CD14-positive monocyte (primary cell): ENCODE results near the gene SCG5. TPM values are rescaled to one million over a fixed set of nuclear protein-coding genes. Genes with fewer than 3 reads are reported as not detected.

Source experiments
- DNase-seq, 3 donors: peaks; one replicate each; pipeline ENCODE4 v3.0.0-alpha.2; 2011 to 2022
- H2AFZ ChIP-seq: 2 replicates; pipeline ENCODE4 v1.6.0; 2012; ENCODE audit warnings: mild to moderate bottlenecking, low read depth, low read length, inconsistent platforms; ENCODE audit not compliant: insufficient read depth, poor library complexity, severe bottlenecking
- H3K27ac ChIP-seq, 2 donors: 1 replicate in 1 of 2; 2 replicates in 1 of 2; pipeline ENCODE4 v1.5.1; 2012 to 2013; ENCODE audit warnings: low read length in 2 of 2, control low read depth in 1 of 2, inconsistent platforms in 1 of 2, low read depth in 1 of 2, mild to moderate bottlenecking in 1 of 2
- H3K27me3 ChIP-seq, 2 donors: one replicate each; pipeline versions ENCODE4 v1.6.0 to v1.6.1; 2011 to 2013; ENCODE audit warnings: low read length in 2 of 2; ENCODE audit not compliant: control insufficient read depth in 2 of 2, insufficient read depth in 2 of 2
- H3K36me3 ChIP-seq, 2 donors: replicated peaks in 1 of 2; 1 replicate in 1 of 2; 2 replicates in 1 of 2; pipeline versions ENCODE4 v1.5.1 to v1.6.1; 2012 to 2013; ENCODE audit warnings: low read length in 2 of 2, control low read depth in 1 of 2, inconsistent platforms in 1 of 2, mild to moderate bottlenecking in 1 of 2; ENCODE audit not compliant: insufficient read depth in 2 of 2, control insufficient read depth in 1 of 2
- H3K4me1 ChIP-seq, 2 donors: 1 replicate in 1 of 2; 2 replicates in 1 of 2; pipeline versions ENCODE4 v1.5.1 to v1.6.1; 2012 to 2013; ENCODE audit warnings: low read length in 2 of 2, control low read depth in 1 of 2, inconsistent platforms in 1 of 2, mild to moderate bottlenecking in 1 of 2, moderate library complexity in 1 of 2; ENCODE audit not compliant: insufficient read depth in 2 of 2, control insufficient read depth in 1 of 2
- H3K4me2 ChIP-seq: replicated peaks from 2 replicates; pipeline ENCODE3; 2012; ENCODE audit warnings: low read length, moderate library complexity, mild to moderate bottlenecking; ENCODE audit not compliant: poor library complexity, severe bottlenecking; ENCODE audit errors: extremely low read depth
- H3K4me3 ChIP-seq, 3 experiments: fragments of 200-600 bp in 1 of 3; sonication (generic) in 1 of 3; replicated peaks in 1 of 3; 1 replicate in 2 of 3; 2 replicates in 1 of 3; pipeline ENCODE4 v1.5.1; 2011 to 2013; ENCODE audit warnings: low read length in 3 of 3, mild to moderate bottlenecking in 3 of 3, control low read depth in 2 of 3, low read depth in 2 of 3, inconsistent platforms in 1 of 3, moderate library complexity in 1 of 3
- H3K79me2 ChIP-seq: 2 replicates; pipeline ENCODE4 v1.6.0; 2012; ENCODE audit warnings: mild to moderate bottlenecking, control low read depth, inconsistent platforms, low read length, moderate library complexity; ENCODE audit not compliant: insufficient read depth
- H3K9ac ChIP-seq: 2 replicates; pipeline ENCODE4 v1.6.0; 2017; ENCODE audit warnings: low read length, mild to moderate bottlenecking; ENCODE audit not compliant: insufficient read depth, poor library complexity, severe bottlenecking
- H3K9me3 ChIP-seq, 2 donors: replicated peaks in 1 of 2; 1 replicate in 1 of 2; 2 replicates in 1 of 2; pipeline versions ENCODE4 v1.5.1 to v1.6.1; 2012 to 2013; ENCODE audit warnings: low read length in 2 of 2, control low read depth in 1 of 2; ENCODE audit not compliant: control insufficient read depth in 1 of 2, insufficient read depth in 1 of 2
- H4K20me1 ChIP-seq: 2 replicates; pipeline ENCODE4 v1.6.0; 2012; ENCODE audit warnings: mild to moderate bottlenecking, low read length, control low read depth, moderate library complexity; ENCODE audit not compliant: insufficient read depth
- H3K27ac Mint-ChIP-seq, 7 donors: one replicate each; pipeline ENCODE4 v1.8.0; 2020; ENCODE audit warnings: mild to moderate bottlenecking in 7 of 7, mixed read lengths in 7 of 7, moderate library complexity in 6 of 7, inconsistent platforms in 2 of 7
- H3K27me3 Mint-ChIP-seq, 3 donors: one replicate each; pipeline ENCODE4 v1.8.0; 2021 to 2022; ENCODE audit warnings: low read depth in 3 of 3, mild to moderate bottlenecking in 3 of 3, mixed read lengths in 3 of 3, moderate library complexity in 3 of 3, inconsistent platforms in 1 of 3
- H3K36me3 Mint-ChIP-seq, 2 donors: one replicate each; pipeline ENCODE4 v1.8.0; 2020; ENCODE audit warnings: mixed read lengths in 2 of 2, inconsistent platforms in 1 of 2, mild to moderate bottlenecking in 1 of 2
- H3K4me1 Mint-ChIP-seq: one replicate; pipeline ENCODE4 v1.8.0; 2020; ENCODE audit warnings: mild to moderate bottlenecking, mixed read lengths
- H3K4me3 Mint-ChIP-seq, 2 donors: one replicate each; pipeline ENCODE4 v1.8.0; 2020; ENCODE audit warnings: mild to moderate bottlenecking in 2 of 2, mixed read lengths in 2 of 2, moderate library complexity in 1 of 2
- H3K9me3 Mint-ChIP-seq, 7 donors: one replicate each; pipeline ENCODE4 v1.8.0; 2020 to 2022; ENCODE audit warnings: mixed read lengths in 7 of 7, mild to moderate bottlenecking in 6 of 7, moderate library complexity in 6 of 7, inconsistent platforms in 2 of 7
- WGBS: methylation state at CpG from one replicate; pipeline ENCODE4 v1.1.5; 2013; ENCODE audit warnings: missing lambda C conversion rate; ENCODE audit not compliant: insufficient coverage; 5-methylcytosine and 5-hydroxymethylcytosine counted together
- intact Hi-C, 2 donors: fragments of 100-400 bp; cut with micrococcal nuclease; formaldehyde crosslinking; loops; one replicate each; pipeline versions ENCODE4 v1.15.0 to v1.15.1; 2023
- polyA plus RNA-seq, 3 donors: library from polyadenylated mRNA; depleted of rRNA in 1 of 3; unstranded in 2 of 3; stranded (reverse) in 1 of 3; fragments of 300-500 nt in 2 of 3; fragments of >200 nt in 1 of 3; fragmentation: Illumina TruSeq in 2 of 3; gene quantifications; 1 replicate in 2 of 3; 2 replicates in 1 of 3; pipeline ENCODE4 v1.2.3, GENCODE V29; 2012 to 2021
- TF ChIP-seq, protein P1 (sequence below): fragments of 200-600 bp; IDR thresholded peaks from one replicate; pipeline ENCODE4 v1.8.0; 2022; ENCODE audit warnings: antibody characterized with exemption, mild to moderate bottlenecking

The SCG5 gene
- polyA plus RNA-seq, 3 donors = not detected

GRCh38 chr15:32656496-32656895, 15.0 kb downstream of the SCG5 start:
- no peaks in the 10 kb centered on the region for H3K4me1 ChIP-seq
- WGBS = 87% methylated on average over 7 of the region's 9 CpGs

DNA sequence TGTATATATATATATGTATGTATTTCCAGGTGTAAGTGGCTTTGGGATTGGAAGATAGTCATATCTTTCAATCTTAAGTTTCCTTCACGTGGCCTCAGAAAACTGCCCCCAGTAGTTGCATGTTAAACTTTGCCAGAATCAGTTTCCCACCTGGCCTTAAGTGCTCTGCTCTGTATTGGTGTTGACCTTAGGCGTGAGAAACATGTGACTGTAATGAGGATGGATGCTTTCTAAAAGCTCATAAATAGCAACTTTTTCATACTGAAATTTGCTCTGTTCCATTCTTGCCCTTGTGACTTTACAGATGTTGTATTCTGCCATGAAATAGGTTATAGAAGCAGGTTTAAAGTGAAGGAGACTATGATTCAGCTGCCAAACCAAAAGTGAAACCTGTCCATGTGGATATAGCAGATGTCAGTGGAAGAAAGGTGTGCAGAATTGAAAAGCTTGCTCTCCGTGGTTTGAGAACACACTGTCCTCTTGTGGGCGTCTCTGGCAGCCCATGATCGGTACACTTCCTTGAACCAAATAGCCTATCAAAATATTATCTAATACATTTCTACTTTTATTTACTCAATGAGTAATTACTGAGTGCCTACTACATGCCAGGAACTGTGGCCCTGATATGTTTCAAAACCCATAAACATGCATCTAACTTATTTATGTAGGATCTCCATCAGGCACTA, 15.8 kb downstream of the SCG5 start:
- Histone ChIP-seq H3K9ac (no peak overlapping the region), H3K4me3 (no peak overlapping the region), H3K4me1 (no peaks in the 10 kb centered on the region), H3K27ac (no peak overlapping the region), H3K4me2 (no peak overlapping the region), H2AFZ (no peak overlapping the region), H3K36me3 (peaks cover 16 to 72% of the 10 kb centered on the region in 2 donors), H3K9me3 (no peaks in the 10 kb centered on the region), H4K20me1 (no peaks in the 10 kb centered on the region), H3K27me3 (no peaks in the 10 kb centered on the region), H3K79me2 (no peaks in the 10 kb centered on the region)
- no peaks in the 10 kb centered on the region for H3K27me3 Mint-ChIP-seq
- H3K4me3 Mint-ChIP-seq = no peak overlapping the region
- TF ChIP-seq, protein P1, sequence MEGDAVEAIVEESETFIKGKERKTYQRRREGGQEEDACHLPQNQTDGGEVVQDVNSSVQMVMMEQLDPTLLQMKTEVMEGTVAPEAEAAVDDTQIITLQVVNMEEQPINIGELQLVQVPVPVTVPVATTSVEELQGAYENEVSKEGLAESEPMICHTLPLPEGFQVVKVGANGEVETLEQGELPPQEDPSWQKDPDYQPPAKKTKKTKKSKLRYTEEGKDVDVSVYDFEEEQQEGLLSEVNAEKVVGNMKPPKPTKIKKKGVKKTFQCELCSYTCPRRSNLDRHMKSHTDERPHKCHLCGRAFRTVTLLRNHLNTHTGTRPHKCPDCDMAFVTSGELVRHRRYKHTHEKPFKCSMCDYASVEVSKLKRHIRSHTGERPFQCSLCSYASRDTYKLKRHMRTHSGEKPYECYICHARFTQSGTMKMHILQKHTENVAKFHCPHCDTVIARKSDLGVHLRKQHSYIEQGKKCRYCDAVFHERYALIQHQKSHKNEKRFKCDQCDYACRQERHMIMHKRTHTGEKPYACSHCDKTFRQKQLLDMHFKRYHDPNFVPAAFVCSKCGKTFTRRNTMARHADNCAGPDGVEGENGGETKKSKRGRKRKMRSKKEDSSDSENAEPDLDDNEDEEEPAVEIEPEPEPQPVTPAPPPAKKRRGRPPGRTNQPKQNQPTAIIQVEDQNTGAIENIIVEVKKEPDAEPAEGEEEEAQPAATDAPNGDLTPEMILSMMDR = no peak
- H3K27ac Mint-ChIP-seq = no peak overlapping the region
- no peaks in the 10 kb centered on the region for H3K9me3 Mint-ChIP-seq
- H3K4me1 Mint-ChIP-seq = no peaks in the 10 kb centered on the region
- intact Hi-C loops = no loop called here
- 86% methylated on average over 2 of the region's 5 CpGs for WGBS
- no peak for DNase-seq
- peaks cover 44 to 73% of the 10 kb centered on the region in 2 donors for H3K36me3 Mint-ChIP-seq

More at GRCh38 chr15:32656496-32656895, 15.0 kb downstream of the SCG5 start:
- Histone ChIP-seq H3K36me3 (peaks cover 16 to 72% of the 10 kb centered on the region in 2 donors), H3K79me2 (no peaks in the 10 kb centered on the region), H3K27ac (no peak overlapping the region), H3K4me2 (no peak overlapping the region), H3K9ac (no peak overlapping the region), H3K4me3 (no peak overlapping the region), H4K20me1 (no peaks in the 10 kb centered on the region), H2AFZ (no peak overlapping the region), H3K27me3 (no peaks in the 10 kb centered on the region), H3K9me3 (no peaks in the 10 kb centered on the region)
- Mint-ChIP-seq H3K4me1 (no peaks in the 10 kb centered on the region), H3K9me3 (no peaks in the 10 kb centered on the region), H3K27ac (no peak overlapping the region), H3K36me3 (peaks cover 49 to 80% of the 10 kb centered on the region in 2 donors), H3K27me3 (no peaks in the 10 kb centered on the region), H3K4me3 (no peak overlapping the region)
- intact Hi-C loops = no loop called here
- DNase-seq = no peak
- TF ChIP-seq, protein P1 = no peak
